Measurements from ENCODE around the gene ARFGAP2. TPM values are rescaled to one million over a fixed set of nuclear protein-coding genes. Genes with fewer than 3 reads are reported as not detected.

The ARFGAP2 gene
- total and polyA plus RNA-seq, 2 of the 8 experiments (the other 6 are each of a cell fraction or from before 2014, with no cell fraction given) = 50.2 to 64.0 TPM

GRCh38 chr11:47155879-47156278 is 20.8 kb downstream of the ARFGAP2 start (continued):
- TF ChIP-seq CHD7 (IDR thresholded peaks at IDR 0.05; ENCODE audit: insufficient replicate concordance, low read length) = no peak
- TF ChIP-seq BRCA1 (IDR thresholded peaks at IDR 0.05; ENCODE audit: low read depth, low read length) = no peak
